Common myeloid progenitor, CD34-positive (primary cell): ENCODE measurements around the gene MYLIP. TPM values are rescaled to one million over a fixed set of nuclear protein-coding genes. Genes with fewer than 3 reads are reported as not detected.
A peak's percentile ranks its signal among the peaks of the same experiment; 100 is the strongest.

Experiments used
- CTCF ChIA-PET: fragments of 350-600 bp; sonication (Branson Sonifier 250); formaldehyde crosslinking; loops from one replicate; lab custom pipeline; 2021; ENCODE audit warnings: antibody characterized with exemption; lab: Charles Lee
- POLR2A ChIA-PET: fragments of 350-600 bp; sonication (Branson Sonifier 250); formaldehyde crosslinking; loops from one replicate; lab custom pipeline; 2021; ENCODE audit warnings: antibody characterized with exemption; lab: Charles Lee
- DNase-seq, 3 donors: peaks; one replicate each; pipeline versions ENCODE4 v3.0.0 to v3.0.0-alpha.2; 2013
- H3K27ac ChIP-seq, 2 experiments: 1 replicate in 1 of 2; 2 replicates in 1 of 2; pipeline ENCODE4 v1.7.0; 2013; ENCODE audit warnings: inconsistent platforms in 2 of 2, low read length in 2 of 2, mild to moderate bottlenecking in 2 of 2, low read depth in 1 of 2, moderate library complexity in 1 of 2; ENCODE audit not compliant: severe bottlenecking in 2 of 2, insufficient read depth in 1 of 2, poor library complexity in 1 of 2
- H3K27me3 ChIP-seq, 5 experiments: replicated peaks in 2 of 5; 1 replicate in 3 of 5; 2 replicates in 2 of 5; pipeline versions ENCODE4 v1.6.1 to v1.7.0; 2013; ENCODE audit warnings: low read length in 4 of 5, mild to moderate bottlenecking in 2 of 5, moderate library complexity in 2 of 5, inconsistent platforms in 1 of 5; ENCODE audit not compliant: insufficient read depth in 5 of 5, control insufficient read depth in 4 of 5
- H3K36me3 ChIP-seq, 4 experiments: 1 replicate in 2 of 4; 2 replicates in 2 of 4; pipeline versions ENCODE4 v1.6.1 to v1.7.0; 2013; ENCODE audit warnings: low read length in 3 of 4, control low read depth in 1 of 4, mild to moderate bottlenecking in 1 of 4; ENCODE audit not compliant: control insufficient read depth in 4 of 4, insufficient read depth in 4 of 4
- H3K4me1 ChIP-seq, 4 experiments: 1 replicate in 3 of 4; 2 replicates in 1 of 4; pipeline versions ENCODE4 v1.6.1 to v1.7.1; 2013; ENCODE audit warnings: low read length in 3 of 4, mild to moderate bottlenecking in 3 of 4, control low read depth in 1 of 4, inconsistent platforms in 1 of 4, moderate library complexity in 1 of 4; ENCODE audit not compliant: control insufficient read depth in 4 of 4, insufficient read depth in 4 of 4; ENCODE audit errors: control extremely low read depth in 1 of 4
- H3K4me3 ChIP-seq, 7 experiments: 1 replicate in 4 of 7; 2 replicates in 3 of 7; pipeline versions ENCODE4 v1.5.1 to v1.7.0; 2013; ENCODE audit warnings: mild to moderate bottlenecking in 7 of 7, low read length in 6 of 7, moderate library complexity in 6 of 7, inconsistent platforms in 2 of 7, low read depth in 2 of 7, control low read depth in 1 of 7; ENCODE audit not compliant: insufficient read depth in 4 of 7, control insufficient read depth in 1 of 7; ENCODE audit errors: extremely low read depth in 1 of 7
- H3K9me3 ChIP-seq, 5 experiments: 1 replicate in 4 of 5; 2 replicates in 1 of 5; pipeline versions ENCODE4 v1.6.1 to v1.7.1; 2013; ENCODE audit warnings: low read length in 4 of 5, mild to moderate bottlenecking in 2 of 5, inconsistent platforms in 1 of 5, low read depth in 1 of 5, moderate library complexity in 1 of 5; ENCODE audit not compliant: control insufficient read depth in 4 of 5, insufficient read depth in 2 of 5; ENCODE audit errors: control extremely low read depth in 1 of 5
- WGBS: methylation state at CpG from one replicate; pipeline ENCODE4 v1.1.5; 2013; ENCODE audit not compliant: insufficient coverage; 5-methylcytosine and 5-hydroxymethylcytosine counted together
- polyA plus RNA-seq: library from polyadenylated mRNA; unstranded; fragments of 120-200 nt; gene quantifications from one replicate; pipeline ENCODE4 v1.2.1, GENCODE V29; 2013

The MYLIP gene
- polyA plus RNA-seq: 42.6 TPM

- Histone ChIP-seq H3K4me1 (peaks cover 21 to 38% (median 34%) of the 10 kb centered on the region in 4 experiments), H3K9me3 (no peaks in the 10 kb centered on the region), H3K36me3 (peaks cover 0 to 10% (median under 1%) of the 10 kb centered on the region in 4 experiments), H3K27ac (peak within 1 kb of the TSS; percentile 65 to 83), H3K27me3 (no peaks in the 10 kb centered on the region), H3K4me3 (peak within 1 kb of the TSS; percentile 73 to 97 (median 88))
- ChIA-PET CTCF (interaction anchor here (0.7 to 3.2 kb wide), 22 partner anchors 10 to 463 kb away, joined by 3 to 23 read pairs (median 4); no protein-coding TSS in a partner anchor), POLR2A (interaction anchor here (0.6 to 2.0 kb wide), 14 partner anchors 8 to 822 kb away, joined by 3 to 10 read pairs (median 4); no protein-coding TSS in a partner anchor)
- peak; percentile 96 to 98 (median 97) for DNase-seq
- 0% methylated on average over 68 of the region's 95 CpGs for WGBS
These were observed at the start of gene MYLIP for GRCh38 chr6:16128759-16129622. TSS of gene MYLIP (plus strand) at chr6:16129086. CDS start at chr6:16129323, 237 bp downstream.

- no peak overlapping the region for H3K4me3 ChIP-seq
- H3K4me1 ChIP-seq: no peaks in the 10 kb centered on the region
- ChIA-PET POLR2A (no interaction called here), CTCF (no interaction called here)
- no peak overlapping the region for H3K27ac ChIP-seq
- no peaks in the 10 kb centered on the region for H3K36me3 ChIP-seq
- H3K9me3 ChIP-seq: no peaks in the 10 kb centered on the region
- H3K27me3 ChIP-seq: no peaks in the 10 kb centered on the region
- no CpG with 5 or more reads among the region's 1 CpG for WGBS
- DNase-seq: no peak
These were observed 49.5 kb upstream of the MYLIP start for GRCh38 chr6:16079354-16079753.

GRCh38 chr6:16080204-16080603 is 48.7 kb upstream of the MYLIP start:
- ChIA-PET POLR2A (no interaction called here), CTCF (no interaction called here)
- no peak overlapping the region for H3K4me3 ChIP-seq
- 100% methylated on average over 1 of the region's 1 CpG for WGBS
- H3K9me3 ChIP-seq: no peaks in the 10 kb centered on the region
- H3K36me3 ChIP-seq: no peaks in the 10 kb centered on the region
- no peak overlapping the region for H3K27ac ChIP-seq
- DNase-seq: no peak
- H3K4me1 ChIP-seq: no peaks in the 10 kb centered on the region
- no peaks in the 10 kb centered on the region for H3K27me3 ChIP-seq

- Histone ChIP-seq H3K27ac (no peak overlapping the region), H3K36me3 (no peaks in the 10 kb centered on the region), H3K4me1 (no peaks in the 10 kb centered on the region), H3K9me3 (no peaks in the 10 kb centered on the region), H3K27me3 (no peaks in the 10 kb centered on the region), H3K4me3 (no peak overlapping the region)
- ChIA-PET POLR2A (no interaction called here), CTCF (no interaction called here)
- no peak for DNase-seq
- 100% methylated on average over 3 of the region's 4 CpGs for WGBS
These were observed 47.6 kb upstream of the MYLIP start for GRCh38 chr6:16081326-16081725.

- ChIA-PET CTCF (no interaction called here), POLR2A (no interaction called here)
- Histone ChIP-seq H3K9me3 (no peaks in the 10 kb centered on the region), H3K36me3 (no peaks in the 10 kb centered on the region), H3K27ac (no peak overlapping the region), H3K27me3 (no peaks in the 10 kb centered on the region), H3K4me1 (no peaks in the 10 kb centered on the region), H3K4me3 (no peak overlapping the region)
- WGBS: no CpG with 5 or more reads among the region's 1 CpG
- no peak for DNase-seq
These were observed 46.5 kb upstream of the MYLIP start for GRCh38 chr6:16082361-16082760.

- WGBS: 68% methylated on average over 4 of the region's 4 CpGs
- ChIA-PET POLR2A (no interaction called here), CTCF (interaction anchor here (0.8 to 1.5 kb wide), 3 partner anchors 19 to 125 kb away, joined by 3 to 4 read pairs (median 3); no protein-coding TSS in a partner anchor)
- H3K36me3 ChIP-seq: no peaks in the 10 kb centered on the region
- H3K4me1 ChIP-seq: peaks cover 1 to 2% (median 1%) of the 10 kb centered on the region in 4 experiments
- no peaks in the 10 kb centered on the region for H3K27me3 ChIP-seq
- H3K9me3 ChIP-seq: no peaks in the 10 kb centered on the region
- H3K27ac ChIP-seq: no peak overlapping the region
- H3K4me3 ChIP-seq: no peak overlapping the region
- DNase-seq: no peak
These were observed 41.9 kb upstream of the MYLIP start for GRCh38 chr6:16086965-16087364.

GRCh38 chr6:16087386-16087785 is 41.5 kb upstream of the MYLIP start:
- Histone ChIP-seq H3K4me1 (peaks cover 5 to 6% (median 6%) of the 10 kb centered on the region in 4 experiments), H3K4me3 (no peak overlapping the region), H3K9me3 (no peaks in the 10 kb centered on the region), H3K36me3 (no peaks in the 10 kb centered on the region), H3K27ac (no peak overlapping the region), H3K27me3 (no peaks in the 10 kb centered on the region)
- ChIA-PET CTCF (interaction anchor here (0.5 to 1.5 kb wide), 4 partner anchors 20 to 659 kb away, joined by 3 to 4 read pairs (median 4); no protein-coding TSS in a partner anchor), POLR2A (no interaction called here)
- no peak for DNase-seq
- WGBS: 97% methylated on average over 3 of the region's 3 CpGs
